Measurements from ENCODE around the gene PDIK1L. TPM values are rescaled to one million over a fixed set of nuclear protein-coding genes. Genes with fewer than 3 reads are reported as not detected.
"Not testable (repeated sequence)": the region's sequence is repeated elsewhere in the genome, so short reads cannot be mapped to it uniquely, and the experiment has no call there.

The PDIK1L gene
- total and polyA plus RNA-seq, 2 of the 4 experiments (the other 2 are of a cell fraction) = 1.4 to 3.0 TPM

DNA sequence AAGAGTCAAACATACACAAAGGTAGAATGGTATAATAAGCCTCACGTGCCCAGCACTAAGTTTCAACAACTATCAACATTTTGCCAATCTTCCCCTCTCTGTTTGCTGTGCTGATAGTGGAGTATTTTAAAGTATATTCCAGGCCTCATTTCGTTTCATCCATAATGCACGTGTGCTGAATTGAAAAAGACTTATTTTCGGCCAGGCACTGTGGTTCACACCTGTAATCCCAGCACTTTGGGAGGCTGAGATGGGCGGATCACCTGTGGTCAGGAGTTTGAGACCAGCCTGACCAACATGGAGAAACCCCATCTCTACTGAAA, 6.4 kb upstream of the PDIK1L start:
- WGBS, 2 experiments (ENCODE audit: extremely low coverage in 2 of 2, insufficient read length in 1 of 2) = no CpG with 5 or more reads among the region's 5 CpGs
- BruUV-seq (replicated peaks); H2BK5ac ChIP-seq (ENCODE audit: low read depth, low read length, poor library complexity, severe bottlenecking); H3K27ac ChIP-seq (ENCODE audit: insufficient read depth, low read length); H3K23ac ChIP-seq (ENCODE audit: low read depth, low read length); H2BK20ac ChIP-seq (ENCODE audit: low read depth, low read length); H2AK9ac ChIP-seq (replicated peaks; ENCODE audit: low read depth, low read length, poor library complexity); H4K20me1 ChIP-seq (ENCODE audit: insufficient read depth, low read length); H2AFZ ChIP-seq (replicated peaks; ENCODE audit: low read length, poor library complexity); H3K14ac ChIP-seq (replicated peaks; ENCODE audit: low read depth, low read length); H3K56ac ChIP-seq (ENCODE audit: extremely low read depth, insufficient read depth, low read length); H2AK5ac ChIP-seq (ENCODE audit: low read depth, low read length); H3K9ac ChIP-seq (ENCODE audit: low read depth, low read length); H3K9me3 ChIP-seq (ENCODE audit: control insufficient read depth, insufficient read depth, low read length); H4K91ac ChIP-seq (ENCODE audit: insufficient read depth, low read depth, low read length); H3K4me3 ChIP-seq (ENCODE audit: insufficient read depth, low read depth, low read length); H3K27me3 ChIP-seq (ENCODE audit: control insufficient read depth, insufficient read depth, low read length); CTCF ChIA-PET; H3K9me1 ChIP-seq (ENCODE audit: insufficient read depth, low read length); H4K8ac ChIP-seq (ENCODE audit: low read depth in 2 of 2, low read length in 2 of 2); H3K4ac ChIP-seq (ENCODE audit: low read depth, low read length); DNase-seq; H3K18ac ChIP-seq (ENCODE audit: low read depth, low read length); H3K36me3 ChIP-seq (ENCODE audit: control insufficient read depth, insufficient read depth, low read length); H3K79me1 ChIP-seq (ENCODE audit: low read depth in 1 of 2, low read length in 2 of 2); H4K5ac ChIP-seq (ENCODE audit: low read depth, low read length); H3K4me2 ChIP-seq (ENCODE audit: low read depth, low read length); H2BK15ac ChIP-seq (ENCODE audit: low read depth, low read length); ATAC-seq (ENCODE audit: low read depth); dilution Hi-C loops (cut with HindIII; ENCODE audit: low sequenced_read_pairs, unreplicated experiment); H2BK120ac ChIP-seq (ENCODE audit: low read depth, low read length); H3K4me1 ChIP-seq (ENCODE audit: control insufficient read depth, insufficient read depth, low read length): not testable (repeated sequence)
- intact Hi-C loops (cut with micrococcal nuclease) = loop anchor here (1.0 to 10.0 kb wide), 7 partner anchors 40 to 312 kb away; partner anchors contain the start of gene CEP85
- POLR2A ChIA-PET (ENCODE audit: unreplicated experiment) = interaction anchor here (0.5 kb wide), 1 partner anchor 124 kb away, joined by 5 read pairs; no protein-coding TSS in a partner anchor
- in situ Hi-C loops (cut with MboI; ENCODE audit: low sequenced_read_pairs) = loop anchor here (5.0 kb wide), 1 partner anchor 42 kb away; no protein-coding TSS in a partner anchor

Data from IMR-90 (cell line).